Retinal pigment epithelial cell (primary cell): ENCODE results near the gene ENTR1.

Source experiments
- DNase-seq: peaks from one replicate; pipeline ENCODE4 v3.0.0-alpha.2; 2010; ENCODE audit warnings: low read depth
- H3K4me3 ChIP-seq: 2 replicates; pipeline ENCODE4 v1.5.1; 2011; ENCODE audit warnings: mild to moderate bottlenecking, low read length, control low read depth, moderate library complexity
- CTCF ChIP-seq: conservative IDR thresholded peaks from 2 replicates; pipeline ENCODE4 v1.5.1; 2011; ENCODE audit warnings: low read depth, low read length, control low read depth, inconsistent platforms

The ENTR1 gene

GRCh38 chr9:136400038-136400834 lies 10.2 kb downstream of the ENTR1 start, which contains the start of gene SNAPC4:
Gene SNAPC4 (minus strand): TSS chr9:136400170. CDS start chr9:136398428, 1,742 bp downstream.
- peak; percentile 29 for DNase-seq
- peak within 1 kb of the TSS; percentile 82 for H3K4me3 ChIP-seq
- TF ChIP-seq CTCF: peak; percentile 69

GRCh38 chr9:136399176-136400037 lies 11.0 kb downstream of the ENTR1 start:
- H3K4me3 ChIP-seq: peak overlapping the region; percentile 82
- DNase-seq: no peak
- TF ChIP-seq CTCF: no peak

GRCh38 chr9:136398286-136398685 lies 12.1 kb downstream of the ENTR1 start:
- H3K4me3 ChIP-seq: no peak overlapping the region
- TF ChIP-seq CTCF: no peak
- DNase-seq: no peak

GRCh38 chr9:136397643-136398042 lies 12.8 kb downstream of the ENTR1 start:
- no peak overlapping the region for H3K4me3 ChIP-seq
- TF ChIP-seq CTCF: no peak
- DNase-seq: no peak

GRCh38 chr9:136396219-136396515 lies 14.2 kb downstream of the ENTR1 start:
- TF ChIP-seq CTCF: no peak
- DNase-seq: no peak
- no peak overlapping the region for H3K4me3 ChIP-seq

- no peak for DNase-seq
- H3K4me3 ChIP-seq: no peak overlapping the region
- no peak for TF ChIP-seq CTCF
These were observed 14.8 kb downstream of the ENTR1 start for GRCh38 chr9:136395345-136396218.
